ENCODE results near the gene EEF1G. TPM values are rescaled to one million over a fixed set of nuclear protein-coding genes. Genes with fewer than 3 reads are reported as not detected.

The EEF1G gene
- total and polyA plus RNA-seq, 9 of the 15 experiments (the other 6 are each of a cell fraction or from before 2014, with no cell fraction given) = 985 to 2,349 (median 2,035) TPM

GRCh38 chr11:62601372-62602140 lies 27.9 kb upstream of the EEF1G start, which contains the start of gene MTA2 (continued):
- no peak for TF ChIP-seq ARID3A (IDR thresholded peaks at IDR 0.05; ENCODE audit: borderline replicate concordance, low read depth, low read length)
- peak; percentile 55; the same call in 1 of the 2 replicates for TF ChIP-seq CBX1 (IDR thresholded peaks at IDR 0.05; ENCODE audit: low read depth)
- TF ChIP-seq EP400 (IDR thresholded peaks at IDR 0.05) = 0 out of 2 replicates have a peak, but pooled peaks have one; percentile 7
- TF ChIP-seq POLR3G (IDR thresholded peaks at IDR 0.05; ENCODE audit: extremely low read depth, insufficient read length, insufficient replicate concordance) = no peak
- no peak for TF ChIP-seq HINFP (tag; conservative IDR thresholded peaks at IDR 0.05; ENCODE audit: low read depth)
- no peak for TF ChIP-seq EP300 (IDR thresholded peaks at IDR 0.05; ENCODE audit: low read length)
- no peak for TF ChIP-seq RUNX1 (IDR thresholded peaks at IDR 0.05; ENCODE audit: low read depth)
- TF ChIP-seq POLR2AphosphoS5 (IDR thresholded peaks at IDR 0.05; ENCODE audit: control insufficient read depth, insufficient read depth, low read depth, low read length) = peak; percentile 67
- TF ChIP-seq TBL1XR1 (IDR thresholded peaks at IDR 0.05; ENCODE audit: low read length in 2 of 2) = no peak; a peak in 1 of 4 replicates
- peak; percentile 90 for TF ChIP-seq RBFOX2 (IDR thresholded peaks at IDR 0.05; ENCODE audit: low read depth, low read length)
- no peak for TF ChIP-seq RREB1 (CRISPR knock-in tag; IDR thresholded peaks at IDR 0.05)
- peak; percentile 85 for TF ChIP-seq ZFX (CRISPR knock-in tag; IDR thresholded peaks at IDR 0.05)
- TF ChIP-seq ZNF79 (CRISPR knock-in tag; IDR thresholded peaks at IDR 0.05; ENCODE audit: low read depth) = no peak
- no peak; the same call in 1 of the 2 replicates for TF ChIP-seq ILF3 (IDR thresholded peaks at IDR 0.05; ENCODE audit: borderline replicate concordance)
- no peak for TF ChIP-seq PRPF4 (IDR thresholded peaks at IDR 0.05; ENCODE audit: insufficient read depth, low read depth, low read length, poor library complexity, severe bottlenecking)
- no peak for TF ChIP-seq ZNF143 (CRISPR knock-in tag; IDR thresholded peaks at IDR 0.05)
- no peak for TF ChIP-seq ZBTB12 (CRISPR knock-in tag; IDR thresholded peaks at IDR 0.05)

Data from K562 (cell line).